HEK293 (cell line): Measurements from ENCODE around the gene COL6A2.

Source experiments
- CTCF ChIA-PET: fragments of 350-600 bp; formaldehyde crosslinking; extraction: SDS; loops from one replicate; lab custom pipeline; 2021; ENCODE audit warnings: antibody characterized with exemption; lab: Yijun Ruan, JAX
- POLR2A ChIA-PET: fragments of 300-600 bp; formaldehyde crosslinking; extraction: SDS; loops from one replicate; lab custom pipeline; 2020; ENCODE audit warnings: antibody characterized with exemption, inconsistent platforms; lab: Yijun Ruan, JAX
- H3K27ac ChIP-seq: fragments of 200-500 bp; sonication (Bioruptor generic); 2 replicates; pipeline ENCODE4 v1.5.1; 2014; ENCODE audit warnings: low read depth, low read length, control low read depth, inconsistent platforms; ENCODE audit errors: extremely low read depth
- H3K36me3 ChIP-seq, 2 experiments: fragments of 200-500 bp in 1 of 2; sonication (Bioruptor generic) in 1 of 2; 1 replicate in 1 of 2; 2 replicates in 1 of 2; pipeline ENCODE4 v1.5.1; 2014 to 2017; ENCODE audit warnings: inconsistent platforms in 2 of 2, low read length in 2 of 2; ENCODE audit not compliant: control insufficient read depth in 2 of 2, insufficient read depth in 1 of 2
- H3K4me1 ChIP-seq: fragments of 200-500 bp; sonication (Bioruptor generic); 2 replicates; pipeline ENCODE4 v1.5.1; 2014; ENCODE audit warnings: mild to moderate bottlenecking, low read length, inconsistent platforms; ENCODE audit not compliant: control insufficient read depth, insufficient read depth
- H3K4me3 ChIP-seq: 2 replicates; pipeline ENCODE4 v1.5.1; 2011; ENCODE audit warnings: low read depth, mild to moderate bottlenecking, control low read depth, low read length, moderate library complexity
- H3K9me3 ChIP-seq: fragments of 200-500 bp; sonication (Bioruptor generic); 2 replicates; pipeline ENCODE4 v1.5.1; 2014; ENCODE audit warnings: low read depth, low read length, inconsistent platforms; ENCODE audit not compliant: control insufficient read depth, insufficient read depth
- EGR2 ChIP-seq: fragments of 450-650 bp; formaldehyde crosslinking; IDR thresholded peaks from 2 replicates; pipeline ENCODE4 v1.5.1; 2016; ENCODE audit warnings: low read depth, missing biosample characterization, missing genetic modification characterization
- ELK4 ChIP-seq: IDR thresholded peaks from 2 replicates; pipeline ENCODE4 v1.6.1; 2011; ENCODE audit warnings: mild to moderate bottlenecking, low read depth, low read length, borderline replicate concordance
- OVOL3 ChIP-seq: fragments of 450-650 bp; formaldehyde crosslinking; IDR thresholded peaks from 2 replicates; pipeline ENCODE4 v1.5.1; 2016; ENCODE audit warnings: missing biosample characterization, missing genetic modification characterization
- PBX3 ChIP-seq: sonication (generic); formaldehyde crosslinking; IDR thresholded peaks from 2 replicates; pipeline ENCODE4 v1.8.1; 2022; ENCODE audit warnings: mild to moderate bottlenecking, moderate library complexity, missing genetic modification reagents
- PRDM10 ChIP-seq: fragments of 450-650 bp; formaldehyde crosslinking; IDR thresholded peaks from 2 replicates; pipeline ENCODE4 v1.5.1; 2016; ENCODE audit warnings: missing biosample characterization, missing genetic modification characterization
- ZBTB11 ChIP-seq: fragments of 450-650 bp; formaldehyde crosslinking; conservative IDR thresholded peaks from 2 replicates; pipeline ENCODE4 v1.5.1; 2016; ENCODE audit warnings: low read depth, missing biosample characterization, missing genetic modification characterization
- ZBTB26 ChIP-seq: fragments of 450-650 bp; formaldehyde crosslinking; optimal IDR thresholded peaks from 2 replicates; pipeline ENCODE3; 2016; ENCODE audit warnings: missing biosample characterization, mild to moderate bottlenecking, missing genetic modification characterization
- ZBTB48 ChIP-seq: fragments of 450-650 bp; formaldehyde crosslinking; IDR thresholded peaks from 2 replicates; pipeline ENCODE4 v1.5.1; 2016; ENCODE audit warnings: missing biosample characterization, missing genetic modification characterization
- ZBTB49 ChIP-seq: fragments of 450-650 bp; formaldehyde crosslinking; IDR thresholded peaks from 2 replicates; pipeline ENCODE4 v1.5.1; 2016; ENCODE audit warnings: missing biosample characterization, missing genetic modification characterization, low read depth
- ZNF133 ChIP-seq: fragments of 450-650 bp; formaldehyde crosslinking; IDR thresholded peaks from 2 replicates; pipeline ENCODE4 v1.5.1; 2016; ENCODE audit warnings: missing biosample characterization, missing genetic modification characterization
- ZNF140 ChIP-seq: fragments of 450-650 bp; formaldehyde crosslinking; IDR thresholded peaks from 2 replicates; pipeline ENCODE4 v1.5.1; 2016; ENCODE audit warnings: missing biosample characterization, missing genetic modification characterization
- ZNF37A ChIP-seq: fragments of 450-650 bp; IDR thresholded peaks from 2 replicates; pipeline ENCODE4 v1.5.1; 2018; ENCODE audit warnings: missing biosample characterization, missing genetic modification characterization
- ZNF449 ChIP-seq: fragments of 450-650 bp; formaldehyde crosslinking; IDR thresholded peaks from 2 replicates; pipeline ENCODE4 v1.5.1; 2017; ENCODE audit warnings: missing biosample characterization, mild to moderate bottlenecking, missing genetic modification characterization, moderate library complexity
- ZNF660 ChIP-seq: fragments of 450-650 bp; IDR thresholded peaks from 2 replicates; pipeline ENCODE4 v1.5.1; 2018; ENCODE audit warnings: missing biosample characterization, mild to moderate bottlenecking, missing genetic modification characterization
- ZNF707 ChIP-seq: fragments of 450-650 bp; formaldehyde crosslinking; IDR thresholded peaks from 2 replicates; pipeline ENCODE4 v1.5.1; 2016; ENCODE audit warnings: missing biosample characterization, missing genetic modification characterization
- ZNF768 ChIP-seq: fragments of 450-650 bp; formaldehyde crosslinking; IDR thresholded peaks from 2 replicates; pipeline ENCODE4 v1.5.1; 2018; ENCODE audit warnings: missing biosample characterization, mild to moderate bottlenecking, missing genetic modification characterization
- ZNF791 ChIP-seq: fragments of 450-650 bp; formaldehyde crosslinking; IDR thresholded peaks from 2 replicates; pipeline ENCODE4 v1.5.1; 2016; ENCODE audit warnings: missing biosample characterization, missing genetic modification characterization

COL6A2 gene

DNA sequence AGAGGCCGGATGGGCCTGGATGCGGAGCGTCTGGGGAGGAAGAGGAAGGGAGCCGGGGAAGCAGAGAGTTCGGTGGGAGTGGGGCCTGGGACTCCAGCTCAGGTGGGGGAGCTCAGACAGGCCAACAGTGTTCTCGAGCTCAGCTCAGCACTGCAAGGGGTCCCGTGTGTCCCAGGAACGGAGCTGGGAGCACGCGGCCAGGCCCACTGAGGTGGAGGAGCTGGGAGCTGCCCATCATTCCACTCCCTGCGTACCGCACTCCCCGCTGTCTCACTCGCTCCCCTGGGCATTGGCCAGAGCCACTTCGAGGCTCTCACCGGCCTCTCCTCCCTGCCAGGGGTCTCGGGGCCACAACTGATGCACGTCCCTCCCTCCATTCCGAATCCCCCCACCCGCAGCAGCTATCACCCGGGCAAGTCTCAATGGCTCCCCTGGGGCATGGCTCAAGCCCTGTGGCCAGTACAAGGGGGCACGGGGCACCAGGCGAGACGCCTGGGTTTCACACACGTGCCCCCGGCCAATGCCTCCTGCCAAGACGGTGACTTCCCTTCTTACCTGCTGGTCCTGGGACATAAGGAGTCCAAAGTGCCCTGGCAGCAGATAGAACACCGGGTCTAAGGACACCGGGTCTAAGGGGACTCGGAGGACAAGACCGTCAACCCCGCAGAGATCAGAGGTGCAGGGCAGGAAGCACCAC lies 30.3 kb upstream of the COL6A2 start (continued):
- no peak for TF ChIP-seq ZNF449 (tag by site-specific recombination)
- no peak for TF ChIP-seq ZBTB48 (tag by site-specific recombination)

- Histone ChIP-seq H3K27ac (no peak overlapping the region), H3K4me1 (no peaks in the 10 kb centered on the region), H3K4me3 (no peak overlapping the region), H3K36me3 (no peaks in the 10 kb centered on the region), H3K9me3 (no peaks in the 10 kb centered on the region)
- POLR2A ChIA-PET, result no interaction called here
- CTCF ChIA-PET, result no interaction called here
- TF ChIP-seq PBX3 (CRISPR knock-in tag) (0 out of 2 replicates have a peak, but pooled peaks have one; percentile 34), ZNF707 (tag by site-specific recombination) (0 out of 2 replicates have a peak, but pooled peaks have one; percentile 3), EGR2 (peak; percentile 17; the same call in 1 of the 2 replicates), ELK4 (no peak), ZBTB26 (peak; percentile 46), ZNF660 (tag by site-specific recombination) (no peak), ZNF37A (no peak), ZNF791 (tag by site-specific recombination) (no peak), ZNF768 (no peak), ZNF140 (tag by site-specific recombination) (no peak), PRDM10 (tag by site-specific recombination) (no peak), ZNF133 (no peak; the same call in 1 of the 2 replicates), OVOL3 (no peak), ZBTB11 (no peak), ZBTB49 (tag by site-specific recombination) (no peak)
Measured at GRCh38 chr21:46068516-46069079, 29.3 kb upstream of the COL6A2 start.
